GM19043 (cell line): Measurements from ENCODE around the gene AFF2.

Experiments
- ATAC-seq: cut with Tn5 transposase; IDR thresholded peaks from one replicate; pipeline ENCODE4 v1.9.1; 2021; ENCODE audit warnings: low read depth; ENCODE audit not compliant: unreplicated experiment

AFF2 gene

GRCh38 chrX:148535639-148536038, 35.2 kb downstream of the AFF2 start:
- no peak for ATAC-seq

GRCh38 chrX:148536961-148537360, 36.5 kb downstream of the AFF2 start:
- ATAC-seq = no peak

GRCh38 chrX:148537556-148538182, 37.3 kb downstream of the AFF2 start:
- ATAC-seq = no peak

GRCh38 chrX:148538582-148538981, 38.2 kb downstream of the AFF2 start:
- ATAC-seq = no peak

- no peak for ATAC-seq
These were observed 39.7 kb downstream of the AFF2 start for GRCh38 chrX:148540114-148540513.

GRCh38 chrX:148540671-148541583, 40.5 kb downstream of the AFF2 start:
- ATAC-seq = peak; percentile 6

- ATAC-seq = peak; percentile 62
These were observed 41.1 kb downstream of the AFF2 start for GRCh38 chrX:148541584-148541940.

GRCh38 chrX:148542481-148543255, 42.3 kb downstream of the AFF2 start:
- no peak for ATAC-seq

GRCh38 chrX:148552775-148553174, 52.4 kb downstream of the AFF2 start:
- ATAC-seq = no peak

GRCh38 chrX:148555101-148555500, 54.7 kb downstream of the AFF2 start:
- ATAC-seq = no peak

- ATAC-seq = no peak
These were observed 55.3 kb downstream of the AFF2 start for GRCh38 chrX:148555571-148556243.

- no peak for ATAC-seq
These were observed 56.1 kb downstream of the AFF2 start for GRCh38 chrX:148556498-148556897.

GRCh38 chrX:148562846-148563245, 62.4 kb downstream of the AFF2 start:
- no peak for ATAC-seq

GRCh38 chrX:148567229-148567628, 66.8 kb downstream of the AFF2 start:
- no peak for ATAC-seq

GRCh38 chrX:148567779-148568178, 67.4 kb downstream of the AFF2 start:
- ATAC-seq = no peak

GRCh38 chrX:148568763-148569162, 68.3 kb downstream of the AFF2 start:
- no peak for ATAC-seq

GRCh38 chrX:148572337-148572736, 71.9 kb downstream of the AFF2 start:
- no peak for ATAC-seq

GRCh38 chrX:148573119-148573518, 72.7 kb downstream of the AFF2 start:
- ATAC-seq = no peak

- ATAC-seq = no peak
These were observed 74.0 kb downstream of the AFF2 start for GRCh38 chrX:148574237-148574973.

- no peak for ATAC-seq
These were observed 76.0 kb downstream of the AFF2 start for GRCh38 chrX:148576396-148576795.
